ENCODE results near the gene PCYT1B. TPM values are rescaled to one million over a fixed set of nuclear protein-coding genes. Genes with fewer than 3 reads are reported as not detected.
A peak's percentile ranks its signal among the peaks of the same experiment; 100 is the strongest.

Gene PCYT1B
- total RNA-seq, 4 donors from 2014 or later, result 0.16 TPM; not detected in 3

- Histone ChIP-seq H3K4me3 (no peak overlapping the region), H3K9me3 (no peaks in the 10 kb centered on the region), H3K27ac (no peak overlapping the region), H3K36me3 (no peaks in the 10 kb centered on the region), H3K4me1 (no peaks in the 10 kb centered on the region), H3K27me3 (no peaks in the 10 kb centered on the region)
- no peak for DNase-seq
- in situ Hi-C loops (cut with MboI; ENCODE audit: low pct_ligation_motif_present in 1 of 4, low pct_unique_long_range_greater_than_20kb in 1 of 4, low sequenced_read_pairs in 3 of 4) (no loop called here), intact Hi-C loops (cut with DNase I; ENCODE audit: low total_unique reads) (no loop called here)
- no peak for TF ChIP-seq POLR2AphosphoS5 (IDR thresholded peaks at IDR 0.05)
- no peak for TF ChIP-seq POLR2A (IDR thresholded peaks at IDR 0.05)
- peak in 4 of 5 experiments; percentile 23 to 56 (median 44) for TF ChIP-seq CTCF (IDR thresholded peaks at IDR 0.05)
- no peak for TF ChIP-seq EP300 (IDR thresholded peaks at IDR 0.05; ENCODE audit: low read depth)
- 0 to 27% methylated on average over 1 to 5 of the region's 5 CpGs for WGBS, 2 donors (ENCODE audit: low coverage in 1 of 2)
Measured at GRCh38 chrX:24676403-24677024, 29.4 kb upstream of the PCYT1B start.

- no peak for DNase-seq
- no peaks in the 10 kb centered on the region for H3K4me1 ChIP-seq
- H3K4me3 ChIP-seq, result no peak overlapping the region
- H3K27ac ChIP-seq, result no peak overlapping the region
- no peak for TF ChIP-seq POLR2A (IDR thresholded peaks at IDR 0.05)
- no peak for TF ChIP-seq CTCF (IDR thresholded peaks at IDR 0.05)
- no peak for TF ChIP-seq EP300 (IDR thresholded peaks at IDR 0.05; ENCODE audit: low read depth)
- TF ChIP-seq POLR2AphosphoS5 (IDR thresholded peaks at IDR 0.05), result no peak
- H3K9me3 ChIP-seq, result no peaks in the 10 kb centered on the region
- no peaks in the 10 kb centered on the region for H3K36me3 ChIP-seq
- in situ Hi-C loops (cut with MboI; ENCODE audit: low pct_ligation_motif_present in 1 of 4, low pct_unique_long_range_greater_than_20kb in 1 of 4, low sequenced_read_pairs in 3 of 4), result no loop called here
- 62% methylated on average over 2 of the region's 2 CpGs; no CpG with 5 or more reads in 1 of the 2 donors for WGBS, 2 donors (ENCODE audit: low coverage in 1 of 2)
- H3K27me3 ChIP-seq, result no peaks in the 10 kb centered on the region
- intact Hi-C loops (cut with DNase I; ENCODE audit: low total_unique reads), result no loop called here
Measured at GRCh38 chrX:24673424-24673823, 26.3 kb upstream of the PCYT1B start.

- Histone ChIP-seq H3K27ac (no peak overlapping the region), H3K27me3 (no peaks in the 10 kb centered on the region), H3K36me3 (no peaks in the 10 kb centered on the region), H3K9me3 (no peaks in the 10 kb centered on the region), H3K4me1 (no peaks in the 10 kb centered on the region), H3K4me3 (no peak overlapping the region)
- in situ Hi-C loops (cut with MboI; ENCODE audit: low pct_ligation_motif_present in 1 of 4, low pct_unique_long_range_greater_than_20kb in 1 of 4, low sequenced_read_pairs in 3 of 4) (no loop called here), intact Hi-C loops (cut with DNase I; ENCODE audit: low total_unique reads) (no loop called here)
- DNase-seq, result no peak
- TF ChIP-seq POLR2A (IDR thresholded peaks at IDR 0.05) (no peak), CTCF (IDR thresholded peaks at IDR 0.05) (no peak), POLR2AphosphoS5 (IDR thresholded peaks at IDR 0.05) (no peak), EP300 (IDR thresholded peaks at IDR 0.05; ENCODE audit: low read depth) (no peak)
- WGBS, 2 donors (ENCODE audit: low coverage in 1 of 2), result 46% methylated on average over 4 to 11 of the region's 11 CpGs
Measured at GRCh38 chrX:24672701-24673190, 25.6 kb upstream of the PCYT1B start.

- Histone ChIP-seq H3K4me1 (no peaks in the 10 kb centered on the region), H3K9me3 (no peaks in the 10 kb centered on the region), H3K27me3 (no peaks in the 10 kb centered on the region), H3K27ac (no peak overlapping the region), H3K4me3 (no peak overlapping the region), H3K36me3 (no peaks in the 10 kb centered on the region)
- intact Hi-C loops (cut with DNase I; ENCODE audit: low total_unique reads) (no loop called here), in situ Hi-C loops (cut with MboI; ENCODE audit: low pct_ligation_motif_present in 1 of 4, low pct_unique_long_range_greater_than_20kb in 1 of 4, low sequenced_read_pairs in 3 of 4) (no loop called here)
- TF ChIP-seq CTCF (IDR thresholded peaks at IDR 0.05), result no peak
- TF ChIP-seq POLR2AphosphoS5 (IDR thresholded peaks at IDR 0.05), result no peak
- no peak for TF ChIP-seq POLR2A (IDR thresholded peaks at IDR 0.05)
- no peak for TF ChIP-seq EP300 (IDR thresholded peaks at IDR 0.05; ENCODE audit: low read depth)
- 64% methylated on average over 3 of the region's 3 CpGs; no CpG with 5 or more reads in 1 of the 2 donors for WGBS, 2 donors (ENCODE audit: low coverage in 1 of 2)
- no peak for DNase-seq
Measured at GRCh38 chrX:24668111-24668510, 21.0 kb upstream of the PCYT1B start.

Measured in transverse colon (tissue), 4 donors.